Left lobe of liver (tissue), 2 donors: ENCODE results near the gene TTBK2. TPM values are rescaled to one million over a fixed set of nuclear protein-coding genes. Genes with fewer than 3 reads are reported as not detected.

Experiments
- ATAC-seq: fragments of 200-7000 bp; cut with Tn5 transposase; one replicate; pipeline ENCODE4 v1.9.1; 2020; ENCODE audit warnings: mild to moderate bottlenecking, moderate library complexity
- DNase-seq: peaks from one replicate; pipeline ENCODE4 v3.0.0-alpha.2; 2020; ENCODE audit warnings: low spot score
- total RNA-seq: library from RNA; stranded (reverse); gene quantifications from one replicate; pipeline ENCODE4 v1.2.1, GENCODE V29; 2021
- donor health status: DM: no; HTN: no; CAD: no; lungs with moderate emphysema.
- donor health status: DM: no; HTN: yes; CAD: no.

Gene TTBK2
- total RNA-seq, 1 donor from 2014 or later = 6.6 TPM

GRCh38 chr15:42730536-42730935 lies 190.0 kb downstream of the TTBK2 start:
- no peak for ATAC-seq
- no peak for DNase-seq

- no peak for ATAC-seq
Measured at GRCh38 chr15:42730135-42730534, 190.4 kb downstream of the TTBK2 start.

GRCh38 chr15:42729409-42729808 lies 191.2 kb downstream of the TTBK2 start:
- DNase-seq = no peak

More at GRCh38 chr15:42730135-42730534, 190.4 kb downstream of the TTBK2 start:
- DNase-seq = no peak

GRCh38 chr15:42728972-42729371 lies 191.6 kb downstream of the TTBK2 start:
- ATAC-seq (no peak), DNase-seq (no peak)

More at GRCh38 chr15:42729409-42729808, 191.2 kb downstream of the TTBK2 start:
- no peak for ATAC-seq

GRCh38 chr15:42728560-42728959 lies 192.0 kb downstream of the TTBK2 start:
- ATAC-seq = no peak

GRCh38 chr15:42727750-42728381 lies 192.7 kb downstream of the TTBK2 start:
- ATAC-seq (peak; percentile 24), DNase-seq (no peak)

More at GRCh38 chr15:42728560-42728959, 192.0 kb downstream of the TTBK2 start:
- no peak for DNase-seq

- DNase-seq (no peak), ATAC-seq (no peak)
Measured at GRCh38 chr15:42726114-42726513, 194.5 kb downstream of the TTBK2 start.

- DNase-seq (no peak), ATAC-seq (no peak)
Measured at GRCh38 chr15:42725331-42725903, 195.2 kb downstream of the TTBK2 start.

- ATAC-seq (no peak), DNase-seq (no peak)
Measured at GRCh38 chr15:42724276-42724675, 196.3 kb downstream of the TTBK2 start.

GRCh38 chr15:42723068-42723467 lies 197.5 kb downstream of the TTBK2 start:
- no peak for DNase-seq
- ATAC-seq = no peak

- DNase-seq = no peak
- no peak for ATAC-seq
Measured at GRCh38 chr15:42721916-42722315, 198.7 kb downstream of the TTBK2 start.

- ATAC-seq (no peak), DNase-seq (no peak)
Measured at GRCh38 chr15:42721016-42721415, 199.6 kb downstream of the TTBK2 start.

- no peak for ATAC-seq
- DNase-seq = no peak
Measured at GRCh38 chr15:42720071-42720470, 200.5 kb downstream of the TTBK2 start.

GRCh38 chr15:42719043-42719442 lies 201.5 kb downstream of the TTBK2 start:
- DNase-seq = no peak
- ATAC-seq = peak; percentile 72

GRCh38 chr15:42716626-42717025 lies 204.0 kb downstream of the TTBK2 start:
- no peak for DNase-seq

GRCh38 chr15:42716125-42716524 lies 204.5 kb downstream of the TTBK2 start:
- DNase-seq (no peak), ATAC-seq (no peak)

More at GRCh38 chr15:42716626-42717025, 204.0 kb downstream of the TTBK2 start:
- ATAC-seq = no peak

GRCh38 chr15:42712584-42712983 lies 208.0 kb downstream of the TTBK2 start:
- DNase-seq = no peak
- no peak for ATAC-seq

- no peak for ATAC-seq
- no peak for DNase-seq
Measured at GRCh38 chr15:42711746-42712145, 208.8 kb downstream of the TTBK2 start.

GRCh38 chr15:42710662-42711061 lies 209.9 kb downstream of the TTBK2 start:
- ATAC-seq = no peak
- DNase-seq = no peak

- ATAC-seq (no peak), DNase-seq (no peak)
Measured at GRCh38 chr15:42707873-42708544, 212.6 kb downstream of the TTBK2 start.

- DNase-seq = no peak
- no peak for ATAC-seq
Measured at GRCh38 chr15:42707068-42707467, 213.5 kb downstream of the TTBK2 start.

- no peak for DNase-seq
Measured at GRCh38 chr15:42705336-42705735, 215.2 kb downstream of the TTBK2 start.

More at GRCh38 chr15:42705336-42705735, 215.2 kb downstream of the TTBK2 start:
- no peak for ATAC-seq
